B cell (primary cell): ENCODE measurements around the gene TMEM220. TPM values are rescaled to one million over a fixed set of nuclear protein-coding genes. Genes with fewer than 3 reads are reported as not detected.

Experiments
- ATAC-seq: fragments of 200-7000 bp; cut with Tn5 transposase; one replicate; pipeline ENCODE4 v1.10.0; 2021; ENCODE audit warnings: low read depth, mild to moderate bottlenecking, moderate number of reproducible peaks, moderate library complexity
- CTCF ChIA-PET: fragments of 350-600 bp; sonication (Branson Sonifier 250); formaldehyde crosslinking; loops from one replicate; lab custom pipeline; 2021; ENCODE audit warnings: antibody characterized with exemption, inconsistent platforms; lab: Charles Lee
- POLR2A ChIA-PET: fragments of 350-600 bp; sonication (Branson Sonifier 250); formaldehyde crosslinking; loops from one replicate; lab custom pipeline; 2021; ENCODE audit warnings: antibody characterized with exemption; lab: Charles Lee
- DNase-seq: peaks from one replicate; pipeline ENCODE4 v3.0.0; 2013
- H2AFZ ChIP-seq: 2 replicates; pipeline ENCODE4 v1.6.1; 2012; ENCODE audit warnings: mild to moderate bottlenecking, low read depth, low read length; ENCODE audit not compliant: insufficient read depth, poor library complexity, severe bottlenecking
- H3K27ac ChIP-seq, 2 donors: 1 replicate in 1 of 2; 2 replicates in 1 of 2; pipeline ENCODE4 v1.5.1; 2012 to 2013; ENCODE audit warnings: low read length in 2 of 2, mild to moderate bottlenecking in 2 of 2, moderate library complexity in 1 of 2
- H3K27me3 ChIP-seq, 4 experiments: fragments of 200-600 bp in 1 of 4; sonication (generic) in 1 of 4; replicated peaks in 1 of 4; 1 replicate in 2 of 4; 2 replicates in 2 of 4; pipeline versions ENCODE4 v1.6.1 to v1.7.0; 2013 to 2016; ENCODE audit warnings: low read length in 3 of 4, mild to moderate bottlenecking in 2 of 4, mixed read lengths in 1 of 4, moderate library complexity in 1 of 4; ENCODE audit not compliant: insufficient read depth in 4 of 4, control insufficient read depth in 3 of 4; ENCODE audit errors: control extremely low read depth in 1 of 4
- H3K36me3 ChIP-seq, 2 experiments: replicated peaks in 1 of 2; 1 replicate in 1 of 2; 2 replicates in 1 of 2; pipeline versions ENCODE4 v1.6.1 to v1.7.1; 2013; ENCODE audit warnings: low read length in 1 of 2; ENCODE audit not compliant: insufficient read depth in 2 of 2, control insufficient read depth in 1 of 2; ENCODE audit errors: control extremely low read depth in 1 of 2, extremely low read depth in 1 of 2
- H3K4me1 ChIP-seq, 2 donors: fragments of 200-600 bp in 1 of 2; sonication (generic) in 1 of 2; 1 replicate in 1 of 2; 2 replicates in 1 of 2; pipeline versions ENCODE4 v1.5.1 to v1.6.1; 2013 to 2017; ENCODE audit warnings: low read length in 2 of 2; ENCODE audit not compliant: control insufficient read depth in 2 of 2, insufficient read depth in 2 of 2
- H3K4me2 ChIP-seq: replicated peaks from 2 replicates; pipeline ENCODE3; 2012; ENCODE audit warnings: mild to moderate bottlenecking, low read depth, low read length; ENCODE audit not compliant: poor library complexity, severe bottlenecking
- H3K4me3 ChIP-seq, 5 experiments: fragments of 200-600 bp in 1 of 5; sonication (generic) in 1 of 5; 1 replicate in 3 of 5; 2 replicates in 2 of 5; pipeline versions ENCODE4 v1.5.1 to v1.7.0; 2011 to 2016; ENCODE audit warnings: low read length in 4 of 5, mild to moderate bottlenecking in 4 of 5, low read depth in 2 of 5, control low read depth in 1 of 5, moderate library complexity in 1 of 5; ENCODE audit not compliant: insufficient read depth in 1 of 5; ENCODE audit errors: control extremely low read depth in 1 of 5, extremely low read depth in 1 of 5
- H3K79me2 ChIP-seq: fragments of 200-600 bp; sonication (generic); one replicate; pipeline ENCODE4 v1.6.0; 2016; ENCODE audit warnings: low read length; ENCODE audit not compliant: control insufficient read depth, insufficient read depth
- H3K9ac ChIP-seq: fragments of 200-600 bp; sonication (generic); 2 replicates; pipeline ENCODE4 v1.6.1; 2017; ENCODE audit warnings: mild to moderate bottlenecking, low read length, moderate library complexity
- H3K9me3 ChIP-seq, 3 donors: one replicate each; pipeline versions ENCODE4 v1.6.1 to v1.7.1; 2013; ENCODE audit warnings: low read length in 2 of 3; ENCODE audit not compliant: control insufficient read depth in 2 of 3, insufficient read depth in 1 of 3; ENCODE audit errors: control extremely low read depth in 1 of 3
- H4K20me1 ChIP-seq: 2 replicates; pipeline ENCODE4 v1.6.0; 2012; ENCODE audit warnings: mild to moderate bottlenecking, low read length; ENCODE audit not compliant: insufficient read depth, control insufficient read depth, poor library complexity, severe bottlenecking
- H3K27ac Mint-ChIP-seq: one replicate; pipeline ENCODE4 v1.8.0; 2021; ENCODE audit warnings: mixed read lengths
- H3K27me3 Mint-ChIP-seq: one replicate; pipeline ENCODE4 v1.8.0; 2021; ENCODE audit warnings: mixed read lengths
- H3K4me1 Mint-ChIP-seq: one replicate; pipeline ENCODE4 v1.8.0; 2021; ENCODE audit warnings: mixed read lengths
- H3K4me3 Mint-ChIP-seq: one replicate; pipeline ENCODE4 v1.8.0; 2021; ENCODE audit warnings: mixed read lengths
- H3K9me3 Mint-ChIP-seq: one replicate; pipeline ENCODE4 v1.8.0; 2022; ENCODE audit warnings: mixed read lengths; ENCODE audit not compliant: insufficient read depth
- EZH2 ChIP-seq: IDR thresholded peaks from 2 replicates; pipeline ENCODE4 v1.6.1; 2012; ENCODE audit warnings: borderline replicate concordance, low read depth, mild to moderate bottlenecking, moderate library complexity, low read length; ENCODE audit not compliant: insufficient read depth, poor library complexity, severe bottlenecking
- WGBS: methylation state at CpG from one replicate; pipeline ENCODE4 v1.1.5; 2013; ENCODE audit warnings: missing lambda C conversion rate; ENCODE audit not compliant: insufficient coverage; 5-methylcytosine and 5-hydroxymethylcytosine counted together
- intact Hi-C: fragments of 100-400 bp; cut with micrococcal nuclease; formaldehyde crosslinking; loops from one replicate; pipeline ENCODE4 v1.10.0; 2022
- polyA minus RNA-seq: library from RNA; depleted of rRNA, polyadenylated mRNA; stranded (reverse); fragments of >200 nt; gene quantifications from 2 replicates; pipeline ENCODE4 v1.2.3, GENCODE V29; 2012
- polyA plus RNA-seq: library from polyadenylated mRNA; depleted of rRNA; stranded (reverse); fragments of >200 nt; gene quantifications from 2 replicates; pipeline ENCODE4 v1.2.3, GENCODE V29; 2012
- total RNA-seq, 2 donors: library from RNA; stranded (reverse); fragments of 120-200 nt in 1 of 2; gene quantifications; 1 replicate in 1 of 2; 2 replicates in 1 of 2; pipeline versions ENCODE4 v1.2.3 to v1.2.4, GENCODE V29; 2013 to 2022
- TF ChIP-seq, protein P1 (sequence below): fragments of 200-600 bp; IDR thresholded peaks from one replicate; pipeline ENCODE4 v1.8.0; 2022; ENCODE audit warnings: antibody characterized with exemption, mild to moderate bottlenecking

Gene TMEM220
- total RNA-seq, result 4.9 and 7.4 TPM in 2 replicates
- 3.4 TPM for total RNA-seq (2013)
- polyA plus RNA-seq, result 2.5 and 2.9 TPM in 2 replicates
- 1.1 and 3.8 TPM in 2 replicates for polyA minus RNA-seq

GRCh38 chr17:10729334-10730193 lies at the start of gene TMEM220:
TSS of gene TMEM220 (minus strand) at chr17:10730023. CDS start at chr17:10729851, 172 bp downstream.
- Histone ChIP-seq H3K4me1 (peaks cover 0 to 9% of the 10 kb centered on the region in 2 donors), H3K4me3 (peak within 1 kb of the TSS; percentile 47 to 84 (median 69)), H3K27ac (peak within 1 kb of the TSS; percentile 34 to 75), H3K9me3 (no peaks in the 10 kb centered on the region), H3K36me3 (no peaks in the 10 kb centered on the region), H4K20me1 (no peaks in the 10 kb centered on the region), H3K9ac (peak within 1 kb of the TSS; percentile 91), H3K4me2 (peak within 1 kb of the TSS; percentile 92), H3K79me2 (no peaks in the 10 kb centered on the region), H2AFZ (peak within 1 kb of the TSS; percentile 93), H3K27me3 (no peaks in the 10 kb centered on the region)
- no peak for TF ChIP-seq EZH2
- TF ChIP-seq, protein P1, sequence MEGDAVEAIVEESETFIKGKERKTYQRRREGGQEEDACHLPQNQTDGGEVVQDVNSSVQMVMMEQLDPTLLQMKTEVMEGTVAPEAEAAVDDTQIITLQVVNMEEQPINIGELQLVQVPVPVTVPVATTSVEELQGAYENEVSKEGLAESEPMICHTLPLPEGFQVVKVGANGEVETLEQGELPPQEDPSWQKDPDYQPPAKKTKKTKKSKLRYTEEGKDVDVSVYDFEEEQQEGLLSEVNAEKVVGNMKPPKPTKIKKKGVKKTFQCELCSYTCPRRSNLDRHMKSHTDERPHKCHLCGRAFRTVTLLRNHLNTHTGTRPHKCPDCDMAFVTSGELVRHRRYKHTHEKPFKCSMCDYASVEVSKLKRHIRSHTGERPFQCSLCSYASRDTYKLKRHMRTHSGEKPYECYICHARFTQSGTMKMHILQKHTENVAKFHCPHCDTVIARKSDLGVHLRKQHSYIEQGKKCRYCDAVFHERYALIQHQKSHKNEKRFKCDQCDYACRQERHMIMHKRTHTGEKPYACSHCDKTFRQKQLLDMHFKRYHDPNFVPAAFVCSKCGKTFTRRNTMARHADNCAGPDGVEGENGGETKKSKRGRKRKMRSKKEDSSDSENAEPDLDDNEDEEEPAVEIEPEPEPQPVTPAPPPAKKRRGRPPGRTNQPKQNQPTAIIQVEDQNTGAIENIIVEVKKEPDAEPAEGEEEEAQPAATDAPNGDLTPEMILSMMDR, result no peak
- Mint-ChIP-seq H3K27me3 (peaks cover 9% of the 10 kb centered on the region), H3K4me3 (peak within 1 kb of the TSS; percentile 90), H3K27ac (peak within 1 kb of the TSS; percentile 85), H3K4me1 (peaks cover 15% of the 10 kb centered on the region), H3K9me3 (no peaks in the 10 kb centered on the region)
- ATAC-seq (peak; percentile 87), DNase-seq (peak; percentile 67)
- ChIA-PET CTCF (interaction anchor here (2.4 kb wide), 1 partner anchor 34 kb away, joined by 5 read pairs; no protein-coding TSS in a partner anchor), POLR2A (interaction anchor here (0.6 kb wide), 1 partner anchor 29 kb away, joined by 4 read pairs; no protein-coding TSS in a partner anchor)
- 2% methylated on average over 73 of the region's 79 CpGs for WGBS
- intact Hi-C loops, result loop anchor here (1.0 kb wide), 1 partner anchor 32 kb away; the partner anchor contains the start of genes ADPRM and SCO1

GRCh38 chr17:10779609-10780008 lies 49.8 kb upstream of the TMEM220 start:
- H3K27me3 ChIP-seq, result no peaks in the 10 kb centered on the region
- POLR2A ChIA-PET, result no interaction called here
- H3K27ac ChIP-seq, result no peak overlapping the region
- H3K36me3 ChIP-seq, result no peaks in the 10 kb centered on the region
- no peaks in the 10 kb centered on the region for H4K20me1 ChIP-seq
- no peak overlapping the region for H3K27ac Mint-ChIP-seq
- WGBS, result 88% methylated on average over 1 of the region's 2 CpGs
- ATAC-seq (no peak), DNase-seq (no peak)
- H3K4me2 ChIP-seq, result no peak overlapping the region
- no peak for TF ChIP-seq EZH2
- TF ChIP-seq, protein P1, result no peak
- H3K79me2 ChIP-seq, result no peaks in the 10 kb centered on the region
- H2AFZ ChIP-seq, result no peak overlapping the region
- H3K4me1 ChIP-seq, result peaks cover 0 to 6% of the 10 kb centered on the region in 2 donors
- H3K4me1 Mint-ChIP-seq, result peaks cover 5% of the 10 kb centered on the region
- no peaks in the 10 kb centered on the region for H3K27me3 Mint-ChIP-seq
- H3K9me3 Mint-ChIP-seq, result peaks cover 8% of the 10 kb centered on the region
- intact Hi-C loops, result no loop called here
- CTCF ChIA-PET, result no interaction called here
- no peak overlapping the region for H3K4me3 ChIP-seq
- H3K9me3 ChIP-seq, result peaks cover 2 to 6% (median 5%) of the 10 kb centered on the region in 3 donors
- no peak overlapping the region for H3K9ac ChIP-seq
- no peak overlapping the region for H3K4me3 Mint-ChIP-seq
